Suppressor macrophage treated with lipopolysaccharide for 1 hour (primary cell): ENCODE data around the gene NECAB2.

Experiments used
- DNase-seq, 3 donors: peaks; one replicate each; pipeline ENCODE4 v3.0.0-alpha.2; 2020 to 2022

The NECAB2 gene

GRCh38 chr16:83967838-83968305, at the start of gene NECAB2:
TSS of gene NECAB2 (plus strand) at chr16:83968244. CDS start at chr16:83968649, 405 bp downstream.
- DNase-seq = peak; percentile 66 to 91 (median 82)

GRCh38 chr16:83920894-83921491, 47.1 kb upstream of the NECAB2 start:
- DNase-seq = no peak

- no peak for DNase-seq
These were observed 44.3 kb upstream of the NECAB2 start for GRCh38 chr16:83923581-83924365.

- no peak for DNase-seq
These were observed 43.4 kb upstream of the NECAB2 start for GRCh38 chr16:83924686-83925085.

- DNase-seq = no peak
These were observed 42.7 kb upstream of the NECAB2 start for GRCh38 chr16:83925095-83925905.

GRCh38 chr16:83925957-83926725, 41.9 kb upstream of the NECAB2 start:
- no peak for DNase-seq

GRCh38 chr16:83926726-83927397, 41.2 kb upstream of the NECAB2 start:
- DNase-seq = peak; percentile 55 to 75 (median 69)

- no peak for DNase-seq
These were observed 39.5 kb upstream of the NECAB2 start for GRCh38 chr16:83928341-83929055.

GRCh38 chr16:83929811-83930555, 38.1 kb upstream of the NECAB2 start:
- DNase-seq = no peak

GRCh38 chr16:83930730-83931500, 37.1 kb upstream of the NECAB2 start:
- DNase-seq = no peak

- DNase-seq = no peak
These were observed 36.5 kb upstream of the NECAB2 start for GRCh38 chr16:83931556-83931955.

- no peak for DNase-seq
These were observed 35.7 kb upstream of the NECAB2 start for GRCh38 chr16:83932304-83932703.

GRCh38 chr16:83932955-83933673, 34.9 kb upstream of the NECAB2 start:
- no peak for DNase-seq

GRCh38 chr16:83933885-83934683, 34.0 kb upstream of the NECAB2 start:
- peak in 2 of 3 donors; percentile 6 to 24 for DNase-seq

- DNase-seq = no peak
These were observed 33.4 kb upstream of the NECAB2 start for GRCh38 chr16:83934684-83934977.

- no peak for DNase-seq
These were observed 32.8 kb upstream of the NECAB2 start for GRCh38 chr16:83935005-83935857.

- DNase-seq = no peak
These were observed 32.2 kb upstream of the NECAB2 start for GRCh38 chr16:83935858-83936255.
